K562 (cell line): ENCODE data around the gene INSR. TPM values are rescaled to one million over a fixed set of nuclear protein-coding genes. Genes with fewer than 3 reads are reported as not detected.

ENCODE experiments used
- ATAC-seq: fragments of 200-7000 bp; cut with Tn5 transposase; 3 replicates; pipeline ENCODE4 v1.9.1; 2020; ENCODE audit warnings: moderate library complexity
- BruUV-seq: library from RNA; stranded (reverse); fragments of 400-500 nt; replicated peaks from 2 replicates; lab custom pipeline; 2021; lab: Mats Ljungman, UMichigan
- CTCF ChIA-PET: fragments of 300-600 bp; formaldehyde crosslinking; extraction: SDS; loops from one replicate; lab custom pipeline; 2021; ENCODE audit warnings: low intra/inter-chr PET ratio; lab: Yijun Ruan, JAX
- POLR2A ChIA-PET: fragments of 300-600, 350-650 bp; sonication (Branson Sonifier 250); formaldehyde crosslinking; extraction: SDS; loops from one replicate; lab custom pipeline; 2021; ENCODE audit warnings: antibody characterized with exemption, inconsistent platforms; lab: Yijun Ruan, JAX
- DNase-seq, 4 experiments: peaks; one replicate each; pipeline versions ENCODE4 v3.0.0 to v3.0.0-alpha.2; 2011 to 2018; ENCODE audit warnings: low spot score in 3 of 4, mixed read lengths in 3 of 4; ENCODE audit errors: extremely low read depth in 1 of 4
- FAIRE-seq: peaks from 2 replicates; lab custom pipeline; 2011; peaks lifted over from hg19 to GRCh38; lab: Jason Lieb, UNC
- H2AFZ ChIP-seq: 2 replicates; pipeline ENCODE4 v1.6.0; 2011; ENCODE audit warnings: low read depth, low read length, control low read depth, inconsistent platforms
- H3K27ac ChIP-seq: fragments of 200-600 bp; 3 replicates; pipeline ENCODE4 v1.8.0; 2011; ENCODE audit warnings: low read depth, mild to moderate bottlenecking, control low read depth, inconsistent platforms, low read length, moderate library complexity, mixed read lengths; ENCODE audit errors: extremely low read depth
- H3K27me3 ChIP-seq, 2 experiments: fragments of 300-600 bp in 1 of 2; 2 replicates in 1 of 2; 3 replicates in 1 of 2; pipeline versions ENCODE4 v1.6.0 to v1.8.0; 2011; ENCODE audit warnings: inconsistent platforms in 2 of 2, low read length in 2 of 2, mild to moderate bottlenecking in 1 of 2, mixed read lengths in 1 of 2, moderate library complexity in 1 of 2; ENCODE audit not compliant: control insufficient read depth in 2 of 2, insufficient read depth in 2 of 2
- H3K36me3 ChIP-seq: fragments of 300-600 bp; 3 replicates; pipeline ENCODE4 v1.8.0; 2011; ENCODE audit warnings: mild to moderate bottlenecking, low read length, inconsistent platforms; ENCODE audit not compliant: control insufficient read depth, insufficient read depth
- H3K4me1 ChIP-seq, 2 experiments: fragments of 200-600 bp in 1 of 2; replicated peaks in 1 of 2; 2 replicates in 1 of 2; 3 replicates in 1 of 2; pipeline versions ENCODE4 v1.5.1 to v1.8.0; 2011; ENCODE audit warnings: inconsistent platforms in 2 of 2, low read length in 2 of 2, mild to moderate bottlenecking in 1 of 2, mixed read lengths in 1 of 2, moderate library complexity in 1 of 2; ENCODE audit not compliant: control insufficient read depth in 2 of 2, insufficient read depth in 2 of 2
- H3K4me2 ChIP-seq: 2 replicates; pipeline ENCODE4 v1.6.1; 2011; ENCODE audit warnings: low read length, control low read depth, inconsistent platforms, mixed read lengths; ENCODE audit not compliant: insufficient read depth
- H3K4me3 ChIP-seq: fragments of 200-600 bp; sonication (generic), shearing (Covaris generic); 2 replicates; pipeline ENCODE4 v1.5.1; 2016; ENCODE audit warnings: control low read depth, inconsistent platforms
- H3K79me2 ChIP-seq: fragments of 200-600 bp; 3 replicates; pipeline ENCODE4 v1.8.0; 2011; ENCODE audit warnings: low read length, inconsistent platforms; ENCODE audit not compliant: control insufficient read depth, insufficient read depth
- H3K9ac ChIP-seq, 2 experiments: 2 replicates each; pipeline versions ENCODE4 v1.6.0 to v1.6.1; 2011; ENCODE audit warnings: low read depth in 2 of 2, low read length in 2 of 2, control low read depth in 1 of 2, inconsistent platforms in 1 of 2, mild to moderate bottlenecking in 1 of 2, mixed read lengths in 1 of 2; ENCODE audit not compliant: insufficient read depth in 1 of 2
- H3K9me1 ChIP-seq: one replicate; pipeline ENCODE4 v1.6.0; 2011; ENCODE audit warnings: inconsistent platforms, mild to moderate bottlenecking, low read length, moderate library complexity; ENCODE audit not compliant: control insufficient read depth, insufficient read depth
- H3K9me3 ChIP-seq: replicated peaks from 2 replicates; pipeline ENCODE4 v1.5.1; 2011; ENCODE audit warnings: low read depth, low read length, inconsistent platforms; ENCODE audit not compliant: control insufficient read depth, insufficient read depth
- H4K20me1 ChIP-seq: replicated peaks from 2 replicates; pipeline ENCODE4 v1.6.1; 2011; ENCODE audit warnings: low read length, inconsistent platforms, mixed read lengths; ENCODE audit not compliant: control insufficient read depth, insufficient read depth
- CTCF ChIP-seq, 3 experiments: IDR thresholded peaks in 2 of 3; conservative IDR thresholded peaks in 1 of 3; 2 replicates each; pipeline ENCODE4 v1.5.1; 2011 to 2012; ENCODE audit warnings: low read length in 3 of 3, mild to moderate bottlenecking in 3 of 3, control low read depth in 2 of 3, improper control_type of control experiment in 1 of 3, inconsistent platforms in 1 of 3, low read depth in 1 of 3, mixed read lengths in 1 of 3, moderate library complexity in 1 of 3; ENCODE audit not compliant: insufficient read depth in 2 of 3
- HDAC1 ChIP-seq, 2 experiments: fragments of 450-650 bp; IDR thresholded peaks; 2 replicates each; pipeline ENCODE4 v1.6.1; 2016 to 2017; ENCODE audit warnings: inconsistent platforms in 1 of 2, mild to moderate bottlenecking in 1 of 2, moderate library complexity in 1 of 2
- WGBS: fragments of 100-300 bp; shearing (Covaris generic); methylation state at CpG from one replicate; pipeline ENCODE4 v1.1.6; 2016; ENCODE audit warnings: low coverage, mixed read lengths; ENCODE audit not compliant: insufficient coverage; ENCODE audit errors: missing lambda C conversion rate; 5-methylcytosine and 5-hydroxymethylcytosine counted together
- in situ Hi-C: fragments of 300-500 bp; cut with MboI; formaldehyde crosslinking; loops from 4 replicates; pipeline ENCODE4 v1.15.0; 2018; ENCODE audit warnings: inconsistent platforms, mixed read lengths
- intact Hi-C: fragments of 100-400 bp; cut with micrococcal nuclease; formaldehyde crosslinking; loops from 2 replicates; pipeline ENCODE4 v1.14.2; 2022
- polyA plus RNA-seq, 8 experiments: library from polyadenylated mRNA; depleted of rRNA in 4 of 8; stranded (reverse) in 5 of 8; unstranded in 3 of 8; fragments of >200 nt; fragmentation: Nextera tagmentation in 2 of 8; fragmentation: Illumina TruSeq in 1 of 8; extraction: Ambion mirVana in 2 of 8; extraction: Trizol in 1 of 8; gene quantifications; 2 replicates each; pipeline versions ENCODE4 v1.2.1 to v1.2.3, GENCODE V29; 2011 to 2014; ENCODE audit warnings: inconsistent platforms in 1 of 8, missing spikeins in 1 of 8
- total RNA-seq, 7 experiments: library from RNA; depleted of rRNA in 6 of 7; stranded (reverse); fragments of >200 nt in 6 of 7; fragmentation: Illumina TruSeq in 2 of 7; extraction: Trizol in 2 of 7; gene quantifications; 2 replicates each; pipeline versions ENCODE4 v1.2.1 to v1.2.3, GENCODE V29; 2011 to 2021; ENCODE audit warnings: low replicate concordance in 1 of 7
- TF ChIP-seq, protein P1 (sequence below): fragments of 450-650 bp; IDR thresholded peaks from 2 replicates; pipeline ENCODE4 v1.6.1; 2016; ENCODE audit warnings: mild to moderate bottlenecking
- TF ChIP-seq, protein P2 (sequence below): fragments of 450-650 bp; IDR thresholded peaks from 2 replicates; pipeline ENCODE4 v1.6.1; 2016; ENCODE audit warnings: low read depth

Gene INSR
- total and polyA plus RNA-seq, 9 of the 15 experiments (the other 6 are each of a cell fraction or from before 2014, with no cell fraction given) = 0.04 to 0.88 (median 0.41) TPM

- TF ChIP-seq, protein P1, sequence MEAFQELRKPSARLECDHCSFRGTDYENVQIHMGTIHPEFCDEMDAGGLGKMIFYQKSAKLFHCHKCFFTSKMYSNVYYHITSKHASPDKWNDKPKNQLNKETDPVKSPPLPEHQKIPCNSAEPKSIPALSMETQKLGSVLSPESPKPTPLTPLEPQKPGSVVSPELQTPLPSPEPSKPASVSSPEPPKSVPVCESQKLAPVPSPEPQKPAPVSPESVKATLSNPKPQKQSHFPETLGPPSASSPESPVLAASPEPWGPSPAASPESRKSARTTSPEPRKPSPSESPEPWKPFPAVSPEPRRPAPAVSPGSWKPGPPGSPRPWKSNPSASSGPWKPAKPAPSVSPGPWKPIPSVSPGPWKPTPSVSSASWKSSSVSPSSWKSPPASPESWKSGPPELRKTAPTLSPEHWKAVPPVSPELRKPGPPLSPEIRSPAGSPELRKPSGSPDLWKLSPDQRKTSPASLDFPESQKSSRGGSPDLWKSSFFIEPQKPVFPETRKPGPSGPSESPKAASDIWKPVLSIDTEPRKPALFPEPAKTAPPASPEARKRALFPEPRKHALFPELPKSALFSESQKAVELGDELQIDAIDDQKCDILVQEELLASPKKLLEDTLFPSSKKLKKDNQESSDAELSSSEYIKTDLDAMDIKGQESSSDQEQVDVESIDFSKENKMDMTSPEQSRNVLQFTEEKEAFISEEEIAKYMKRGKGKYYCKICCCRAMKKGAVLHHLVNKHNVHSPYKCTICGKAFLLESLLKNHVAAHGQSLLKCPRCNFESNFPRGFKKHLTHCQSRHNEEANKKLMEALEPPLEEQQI = no peak
- TF ChIP-seq HDAC1 (IDR thresholded peaks at IDR 0.05) = peak in 1 of 2 experiments; percentile 61; a peak in 1 of 4 replicates
Measured at GRCh38 chr19:7331446-7331845, 37.2 kb upstream of the INSR start (continued).

DNA sequence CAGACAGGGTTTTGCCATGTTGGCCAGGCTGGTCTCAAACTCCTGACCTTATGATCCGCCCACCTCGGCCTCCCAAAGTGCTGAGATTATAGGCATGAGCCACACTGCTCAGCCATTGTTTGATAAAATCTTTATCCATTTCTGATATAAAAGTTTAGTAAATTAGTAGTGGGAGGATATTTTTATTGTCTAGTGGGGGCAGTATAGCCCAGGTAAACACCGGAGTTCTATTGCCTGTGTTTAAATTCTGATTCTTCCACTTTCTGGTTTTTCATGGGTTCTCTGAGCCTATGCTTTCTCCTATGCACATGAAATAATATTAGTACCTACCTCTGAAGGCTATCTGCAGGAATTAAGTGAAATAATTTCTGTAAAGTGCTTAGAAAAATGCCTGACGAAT lies 34.4 kb upstream of the INSR start:
- H3K4me3 ChIP-seq = no peak overlapping the region
- BruUV-seq = no TSS peak
- H4K20me1 ChIP-seq = no peaks in the 10 kb centered on the region; the same call in 1 of the 2 replicates
- intact Hi-C loops (no loop called here), in situ Hi-C loops (no loop called here)
- ATAC-seq = no peak
- ChIA-PET POLR2A (interaction anchor here (0.6 kb wide), 1 partner anchor 193 kb away, joined by 3 read pairs; no protein-coding TSS in a partner anchor), CTCF (interaction anchor here (0.6 kb wide), 1 partner anchor 19 kb away, joined by 3 read pairs; no protein-coding TSS in a partner anchor)
- peak in 1 of 3 experiments; percentile 7; a peak in 1 of 6 replicates for TF ChIP-seq CTCF (IDR thresholded peaks at IDR 0.05 in 2 of 3, conservative IDR thresholded peaks at IDR 0.05 in 1 of 3; ENCODE audit: insufficient read depth in 2 of 3, low read depth in 1 of 3, low read length in 3 of 3)
- TF ChIP-seq, protein P2, sequence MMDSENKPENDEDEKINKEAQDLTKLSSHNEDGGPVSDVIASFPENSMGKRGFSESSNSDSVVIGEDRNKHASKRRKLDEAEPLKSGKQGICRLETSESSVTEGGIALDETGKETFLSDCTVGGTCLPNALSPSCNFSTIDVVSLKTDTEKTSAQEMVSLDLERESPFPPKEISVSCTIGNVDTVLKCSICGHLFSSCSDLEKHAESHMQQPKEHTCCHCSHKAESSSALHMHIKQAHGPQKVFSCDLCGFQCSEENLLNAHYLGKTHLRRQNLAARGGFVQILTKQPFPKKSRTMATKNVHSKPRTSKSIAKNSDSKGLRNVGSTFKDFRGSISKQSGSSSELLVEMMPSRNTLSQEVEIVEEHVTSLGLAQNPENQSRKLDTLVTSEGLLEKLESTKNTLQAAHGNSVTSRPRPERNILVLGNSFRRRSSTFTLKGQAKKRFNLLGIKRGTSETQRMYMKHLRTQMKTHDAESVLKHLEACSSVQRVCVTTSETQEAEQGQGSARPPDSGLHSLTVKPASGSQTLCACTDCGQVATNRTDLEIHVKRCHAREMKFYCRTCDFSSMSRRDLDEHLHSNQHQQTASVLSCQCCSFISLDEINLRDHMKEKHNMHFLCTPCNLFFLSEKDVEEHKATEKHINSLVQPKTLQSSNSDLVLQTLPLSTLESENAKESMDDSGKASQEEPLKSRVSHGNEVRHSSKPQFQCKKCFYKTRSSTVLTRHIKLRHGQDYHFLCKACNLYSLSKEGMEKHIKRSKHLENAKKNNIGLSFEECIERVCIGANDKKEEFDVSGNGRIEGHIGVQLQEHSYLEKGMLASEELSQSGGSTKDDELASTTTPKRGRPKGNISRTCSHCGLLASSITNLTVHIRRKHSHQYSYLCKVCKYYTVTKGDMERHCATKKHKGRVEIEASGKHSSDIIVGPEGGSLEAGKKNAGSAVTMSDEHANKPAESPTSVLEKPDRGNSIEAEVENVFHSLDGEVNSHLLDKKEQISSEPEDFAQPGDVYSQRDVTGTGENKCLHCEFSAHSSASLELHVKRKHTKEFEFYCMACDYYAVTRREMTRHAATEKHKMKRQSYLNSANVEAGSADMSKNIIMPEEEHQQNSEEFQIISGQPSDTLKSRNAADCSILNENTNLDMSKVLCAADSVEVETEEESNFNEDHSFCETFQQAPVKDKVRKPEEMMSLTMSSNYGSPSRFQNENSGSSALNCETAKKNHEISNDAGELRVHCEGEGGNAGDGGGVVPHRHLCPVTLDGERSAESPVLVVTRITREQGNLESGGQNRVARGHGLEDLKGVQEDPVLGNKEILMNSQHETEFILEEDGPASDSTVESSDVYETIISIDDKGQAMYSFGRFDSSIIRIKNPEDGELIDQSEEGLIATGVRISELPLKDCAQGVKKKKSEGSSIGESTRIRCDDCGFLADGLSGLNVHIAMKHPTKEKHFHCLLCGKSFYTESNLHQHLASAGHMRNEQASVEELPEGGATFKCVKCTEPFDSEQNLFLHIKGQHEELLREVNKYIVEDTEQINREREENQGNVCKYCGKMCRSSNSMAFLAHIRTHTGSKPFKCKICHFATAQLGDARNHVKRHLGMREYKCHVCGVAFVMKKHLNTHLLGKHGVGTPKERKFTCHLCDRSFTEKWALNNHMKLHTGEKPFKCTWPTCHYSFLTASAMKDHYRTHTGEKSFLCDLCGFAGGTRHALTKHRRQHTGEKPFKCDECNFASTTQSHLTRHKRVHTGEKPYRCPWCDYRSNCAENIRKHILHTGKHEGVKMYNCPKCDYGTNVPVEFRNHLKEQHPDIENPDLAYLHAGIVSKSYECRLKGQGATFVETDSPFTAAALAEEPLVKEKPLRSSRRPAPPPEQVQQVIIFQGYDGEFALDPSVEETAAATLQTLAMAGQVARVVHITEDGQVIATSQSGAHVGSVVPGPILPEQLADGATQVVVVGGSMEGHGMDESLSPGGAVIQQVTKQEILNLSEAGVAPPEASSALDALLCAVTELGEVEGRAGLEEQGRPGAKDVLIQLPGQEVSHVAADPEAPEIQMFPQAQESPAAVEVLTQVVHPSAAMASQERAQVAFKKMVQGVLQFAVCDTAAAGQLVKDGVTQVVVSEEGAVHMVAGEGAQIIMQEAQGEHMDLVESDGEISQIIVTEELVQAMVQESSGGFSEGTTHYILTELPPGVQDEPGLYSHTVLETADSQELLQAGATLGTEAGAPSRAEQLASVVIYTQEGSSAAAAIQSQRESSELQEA = no peak
- H3K27me3 ChIP-seq = no peaks in the 10 kb centered on the region
- 0 out of 2 replicates have a peak, but pooled peaks cover 2% of the 10 kb centered on the region for H3K9me3 ChIP-seq
- H3K79me2 ChIP-seq = no peaks in the 10 kb centered on the region
- no peak for FAIRE-seq
- no peak for DNase-seq
- WGBS = 2% methylated on average over 4 of the region's 4 CpGs
- no peaks in the 10 kb centered on the region for H3K36me3 ChIP-seq
- no peaks in the 10 kb centered on the region for H3K9me1 ChIP-seq
- H3K9ac ChIP-seq = no peak overlapping the region
- no peak overlapping the region for H2AFZ ChIP-seq
- H3K4me1 ChIP-seq = no peaks in the 10 kb centered on the region
- H3K27ac ChIP-seq = no peak overlapping the region
- no peak overlapping the region for H3K4me2 ChIP-seq
